Measurements from ENCODE around the gene P2RY6. TPM values are rescaled to one million over a fixed set of nuclear protein-coding genes. Genes with fewer than 3 reads are reported as not detected.

P2RY6 gene
- total RNA-seq, 4 donors from 2014 or later: 0.38 to 2.2 (median 1.4) TPM

DNA sequence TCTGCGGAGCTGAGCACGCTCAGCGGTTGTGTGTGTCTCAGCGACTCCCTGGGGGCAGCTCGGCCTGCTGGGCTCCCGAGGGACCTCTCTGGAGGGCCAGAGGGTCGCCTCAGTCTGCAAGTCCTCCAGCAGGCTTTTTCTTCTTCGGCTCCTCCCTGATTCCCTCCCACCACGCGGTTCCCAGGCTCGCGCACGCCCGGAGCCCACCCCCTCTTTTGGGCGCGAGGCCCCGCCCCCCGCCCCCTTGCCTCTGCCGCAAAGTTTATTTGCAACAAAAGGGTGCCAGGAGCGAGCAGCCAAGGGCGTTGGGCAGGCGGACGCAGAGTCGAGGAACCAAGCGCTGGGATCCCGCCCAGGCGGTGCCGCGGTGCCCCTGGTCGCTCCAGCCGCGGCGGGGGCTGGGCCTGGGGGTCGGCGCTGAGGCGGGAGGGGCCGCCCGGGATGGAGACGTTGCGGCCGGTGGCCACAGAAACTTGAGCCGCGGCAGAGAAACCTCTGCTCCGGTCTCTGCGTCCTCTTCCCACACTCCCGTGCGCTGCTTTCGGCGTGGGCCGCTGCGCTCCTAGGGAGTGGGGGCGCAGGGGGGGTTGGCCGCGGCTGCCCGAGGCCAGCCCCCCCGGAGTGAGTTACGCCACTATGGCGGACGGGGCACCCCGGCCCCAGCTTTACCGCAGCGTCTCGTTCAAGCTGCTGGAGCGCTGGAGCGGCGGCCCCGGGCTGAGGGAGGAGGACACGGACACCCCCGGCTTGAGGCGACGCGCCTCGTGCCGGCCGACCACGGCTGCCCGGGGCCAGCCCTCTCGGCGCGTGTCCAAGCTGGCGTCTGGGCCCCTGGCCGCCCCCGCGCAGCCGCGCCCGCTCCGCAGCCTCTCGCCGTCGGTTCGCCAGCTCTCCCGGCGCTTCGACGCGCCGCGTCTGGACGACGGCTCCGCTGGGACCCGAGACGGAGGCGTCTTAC, 36.1 kb downstream of the P2RY6 start, which contains the start of gene ARHGEF17:
Gene ARHGEF17 (plus strand): TSS at position 274 of the 958 bp plus-strand sequence. CDS start 363 bp downstream, at position 637.
- TF ChIP-seq, protein P1, sequence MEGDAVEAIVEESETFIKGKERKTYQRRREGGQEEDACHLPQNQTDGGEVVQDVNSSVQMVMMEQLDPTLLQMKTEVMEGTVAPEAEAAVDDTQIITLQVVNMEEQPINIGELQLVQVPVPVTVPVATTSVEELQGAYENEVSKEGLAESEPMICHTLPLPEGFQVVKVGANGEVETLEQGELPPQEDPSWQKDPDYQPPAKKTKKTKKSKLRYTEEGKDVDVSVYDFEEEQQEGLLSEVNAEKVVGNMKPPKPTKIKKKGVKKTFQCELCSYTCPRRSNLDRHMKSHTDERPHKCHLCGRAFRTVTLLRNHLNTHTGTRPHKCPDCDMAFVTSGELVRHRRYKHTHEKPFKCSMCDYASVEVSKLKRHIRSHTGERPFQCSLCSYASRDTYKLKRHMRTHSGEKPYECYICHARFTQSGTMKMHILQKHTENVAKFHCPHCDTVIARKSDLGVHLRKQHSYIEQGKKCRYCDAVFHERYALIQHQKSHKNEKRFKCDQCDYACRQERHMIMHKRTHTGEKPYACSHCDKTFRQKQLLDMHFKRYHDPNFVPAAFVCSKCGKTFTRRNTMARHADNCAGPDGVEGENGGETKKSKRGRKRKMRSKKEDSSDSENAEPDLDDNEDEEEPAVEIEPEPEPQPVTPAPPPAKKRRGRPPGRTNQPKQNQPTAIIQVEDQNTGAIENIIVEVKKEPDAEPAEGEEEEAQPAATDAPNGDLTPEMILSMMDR (IDR thresholded peaks at IDR 0.05; ENCODE audit: low read depth): no peak

- TF ChIP-seq, protein P1 (IDR thresholded peaks at IDR 0.05; ENCODE audit: low read depth): no peak
Observed at GRCh38 chr11:73308961-73309919, 37.1 kb downstream of the P2RY6 start.

DNA sequence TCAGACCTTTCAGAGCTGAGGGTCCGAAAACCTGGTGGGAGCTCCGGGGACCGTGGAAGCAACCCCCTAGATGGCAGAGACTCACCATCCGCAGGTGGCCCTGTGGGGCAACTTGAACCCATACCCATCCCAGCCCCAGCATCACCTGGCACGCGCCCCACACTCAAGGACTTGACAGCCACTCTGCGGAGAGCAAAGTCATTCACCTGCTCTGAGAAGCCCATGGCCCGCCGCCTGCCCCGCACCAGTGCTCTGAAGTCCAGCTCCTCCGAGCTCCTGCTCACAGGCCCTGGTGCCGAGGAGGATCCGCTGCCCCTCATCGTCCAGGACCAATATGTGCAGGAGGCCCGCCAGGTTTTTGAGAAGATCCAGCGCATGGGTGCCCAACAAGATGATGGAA, 37.9 kb downstream of the P2RY6 start:
- TF ChIP-seq, protein P1 (IDR thresholded peaks at IDR 0.05; ENCODE audit: low read depth): no peak

DNA sequence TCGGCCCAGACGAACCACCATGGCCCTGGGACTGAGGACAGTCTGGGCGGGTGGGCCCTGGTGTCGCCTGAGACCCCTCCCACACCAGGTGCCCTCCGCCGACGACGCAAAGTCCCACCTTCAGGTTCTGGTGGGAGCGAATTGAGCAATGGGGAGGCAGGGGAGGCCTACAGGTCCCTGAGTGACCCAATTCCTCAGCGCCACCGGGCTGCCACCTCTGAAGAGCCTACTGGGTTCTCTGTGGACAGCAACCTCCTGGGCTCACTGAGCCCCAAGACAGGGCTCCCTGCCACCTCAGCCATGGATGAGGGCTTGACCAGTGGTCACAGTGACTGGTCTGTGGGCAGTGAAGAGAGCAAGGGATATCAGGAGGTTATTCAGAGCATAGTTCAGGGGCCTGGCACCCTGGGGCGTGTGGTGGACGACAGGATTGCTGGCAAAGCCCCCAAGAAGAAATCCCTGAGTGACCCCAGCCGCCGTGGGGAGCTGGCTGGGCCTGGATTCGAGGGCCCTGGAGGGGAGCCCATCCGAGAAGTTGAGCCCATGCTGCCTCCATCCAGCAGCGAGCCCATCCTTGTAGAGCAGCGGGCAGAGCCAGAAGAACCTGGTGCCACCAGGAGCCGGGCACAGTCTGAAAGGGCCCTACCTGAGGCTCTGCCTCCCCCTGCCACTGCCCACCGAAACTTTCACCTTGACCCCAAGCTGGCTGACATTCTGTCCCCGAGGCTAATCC, 38.7 kb downstream of the P2RY6 start:
- TF ChIP-seq, protein P1 (IDR thresholded peaks at IDR 0.05; ENCODE audit: low read depth): no peak

DNA sequence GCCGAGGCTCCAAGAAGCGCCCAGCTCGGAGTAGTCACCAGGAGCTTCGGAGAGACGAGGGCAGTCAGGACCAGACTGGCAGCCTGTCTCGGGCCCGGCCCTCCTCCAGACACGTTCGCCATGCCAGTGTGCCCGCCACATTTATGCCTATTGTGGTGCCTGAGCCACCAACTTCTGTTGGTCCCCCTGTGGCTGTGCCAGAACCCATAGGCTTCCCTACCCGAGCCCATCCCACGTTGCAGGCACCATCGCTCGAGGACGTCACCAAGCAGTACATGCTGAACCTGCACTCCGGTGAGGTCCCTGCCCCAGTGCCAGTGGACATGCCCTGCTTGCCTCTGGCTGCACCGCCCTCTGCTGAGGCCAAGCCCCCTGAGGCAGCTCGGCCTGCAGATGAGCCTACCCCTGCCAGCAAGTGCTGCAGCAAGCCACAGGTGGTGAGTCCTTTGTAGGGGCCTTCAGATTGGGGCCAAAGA, 39.3 kb downstream of the P2RY6 start:
- TF ChIP-seq, protein P1 (IDR thresholded peaks at IDR 0.05; ENCODE audit: low read depth): no peak

DNA sequence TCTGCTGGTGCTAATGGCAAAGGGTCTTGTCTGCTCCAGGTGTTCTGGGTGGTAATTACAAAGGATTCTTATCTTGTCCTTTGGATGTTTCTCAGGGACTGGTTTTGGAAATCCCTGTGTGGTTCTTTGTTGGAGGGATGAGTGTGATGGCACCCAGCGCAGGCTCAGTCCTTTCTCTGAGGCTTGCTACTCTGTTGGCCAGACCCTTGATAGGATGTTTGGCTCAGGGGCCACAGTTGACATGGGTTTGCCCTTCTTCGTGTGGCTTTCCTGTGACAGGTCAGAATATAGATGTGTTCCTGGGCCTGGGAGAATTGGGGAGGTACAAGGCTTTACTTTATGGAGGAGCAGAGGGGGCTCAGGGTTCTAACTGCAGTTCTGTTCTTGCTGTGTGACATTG, 39.9 kb downstream of the P2RY6 start:
- TF ChIP-seq, protein P1 (IDR thresholded peaks at IDR 0.05; ENCODE audit: low read depth): no peak

Measured in subcutaneous adipose tissue (tissue), 4 donors.